CD4-positive, alpha-beta T cell (primary cell): ENCODE results near the gene PSMD2. TPM values are rescaled to one million over a fixed set of nuclear protein-coding genes. Genes with fewer than 3 reads are reported as not detected.

Experiments
- ATAC-seq: fragments of 200-7000 bp; cut with Tn5 transposase; one replicate; pipeline ENCODE4 v1.10.0; 2022; ENCODE audit warnings: mild to moderate bottlenecking; ENCODE audit not compliant: poor library complexity
- CTCF ChIA-PET: fragments of 350-600 bp; sonication (Branson Sonifier 250); formaldehyde crosslinking; loops from one replicate; lab custom pipeline; 2021; ENCODE audit warnings: antibody characterized with exemption, inconsistent platforms; lab: Charles Lee
- POLR2A ChIA-PET: fragments of 350-600 bp; sonication (Branson Sonifier 250); formaldehyde crosslinking; loops from one replicate; lab custom pipeline; 2021; ENCODE audit warnings: antibody characterized with exemption, inconsistent platforms; lab: Charles Lee
- DNase-seq, 14 experiments: peaks; one replicate each; pipeline ENCODE4 v3.0.0-alpha.2; 2013 to 2020; ENCODE audit warnings: mixed read lengths in 2 of 14
- H3K27ac ChIP-seq, 2 donors: one replicate each; pipeline versions ENCODE4 v1.5.1 to v1.7.0; 2013; ENCODE audit warnings: low read length in 2 of 2, low read depth in 1 of 2, mild to moderate bottlenecking in 1 of 2
- H3K27me3 ChIP-seq, 2 experiments: 1 replicate in 1 of 2; 2 replicates in 1 of 2; pipeline versions ENCODE4 v1.6.1 to v1.7.0; 2013; ENCODE audit warnings: low read length in 2 of 2, control low read depth in 1 of 2, mild to moderate bottlenecking in 1 of 2, moderate library complexity in 1 of 2; ENCODE audit not compliant: insufficient read depth in 2 of 2, control insufficient read depth in 1 of 2
- H3K36me3 ChIP-seq: one replicate; pipeline ENCODE4 v1.6.1; 2013; ENCODE audit warnings: low read length, control low read depth; ENCODE audit not compliant: insufficient read depth
- H3K4me1 ChIP-seq: one replicate; pipeline ENCODE4 v1.6.1; 2013; ENCODE audit warnings: low read length, control low read depth; ENCODE audit not compliant: insufficient read depth
- H3K4me3 ChIP-seq: one replicate; pipeline ENCODE4 v1.5.1; 2013; ENCODE audit warnings: mild to moderate bottlenecking, low read length, moderate library complexity
- H3K9me3 ChIP-seq, 2 experiments: 1 replicate in 1 of 2; 2 replicates in 1 of 2; pipeline versions ENCODE4 v1.6.1 to v1.7.0; 2013; ENCODE audit warnings: low read length in 2 of 2, mild to moderate bottlenecking in 2 of 2, control low read depth in 1 of 2, moderate library complexity in 1 of 2; ENCODE audit not compliant: control insufficient read depth in 1 of 2, insufficient read depth in 1 of 2
- H3K27ac Mint-ChIP-seq: one replicate; pipeline ENCODE4 v1.8.0; 2020; ENCODE audit warnings: mixed read lengths
- H3K27me3 Mint-ChIP-seq: one replicate; pipeline ENCODE4 v1.8.0; 2021; ENCODE audit warnings: mixed read lengths
- H3K36me3 Mint-ChIP-seq: one replicate; pipeline ENCODE4 v1.8.0; 2021; ENCODE audit warnings: low read depth, mixed read lengths
- H3K4me1 Mint-ChIP-seq: one replicate; pipeline ENCODE4 v1.8.0; 2021; ENCODE audit warnings: low read depth, mixed read lengths
- H3K4me3 Mint-ChIP-seq: one replicate; pipeline ENCODE4 v1.8.0; 2020; ENCODE audit warnings: mild to moderate bottlenecking, mixed read lengths
- H3K9me3 Mint-ChIP-seq: one replicate; pipeline ENCODE4 v1.8.0; 2020; ENCODE audit warnings: mixed read lengths
- CTCF ChIP-seq: fragments of 200-600 bp; IDR thresholded peaks from one replicate; pipeline ENCODE4 v1.8.0; 2022; ENCODE audit warnings: antibody characterized with exemption, mild to moderate bottlenecking
- intact Hi-C, 2 experiments: fragments of 100-400 bp; cut with DNase I in 1 of 2; cut with micrococcal nuclease in 1 of 2; formaldehyde crosslinking; loops; one replicate each; pipeline versions ENCODE4 v1.15.1 to v1.9.0; 2023 to 2025; cut with DNase I, micrococcal nuclease
- total RNA-seq, 174 experiments: library from RNA in 2 of 174; stranded (reverse) in 2 of 174; gene quantifications; one replicate each; pipeline ENCODE4 v1.2.3 and lab custom pipeline; 2021 to 2026

Gene PSMD2
- total RNA-seq, 2 experiments from 2014 or later = 159 TPM

GRCh38 chr3:184300378-184300720, 1.3 kb downstream of the PSMD2 start:
- Mint-ChIP-seq H3K4me3 (peak overlapping the region; percentile 96), H3K36me3 (peaks cover 61% of the 10 kb centered on the region), H3K27ac (peak overlapping the region; percentile 91), H3K9me3 (no peaks in the 10 kb centered on the region), H3K4me1 (peaks cover 26% of the 10 kb centered on the region), H3K27me3 (no peaks in the 10 kb centered on the region)
- intact Hi-C loops = no loop called here
- POLR2A ChIA-PET = no interaction called here
- Histone ChIP-seq H3K27ac (no peak overlapping the region), H3K4me1 (peaks cover 24% of the 10 kb centered on the region), H3K9me3 (no peaks in the 10 kb centered on the region), H3K4me3 (no peak overlapping the region), H3K27me3 (no peaks in the 10 kb centered on the region), H3K36me3 (peaks cover 53% of the 10 kb centered on the region)
- DNase-seq = no peak
- CTCF ChIA-PET = interaction anchor here (0.6 kb wide), 1 partner anchor 62 kb away, joined by 3 read pairs; no protein-coding TSS in a partner anchor
- TF ChIP-seq CTCF = no peak
- no peak for ATAC-seq

DNA sequence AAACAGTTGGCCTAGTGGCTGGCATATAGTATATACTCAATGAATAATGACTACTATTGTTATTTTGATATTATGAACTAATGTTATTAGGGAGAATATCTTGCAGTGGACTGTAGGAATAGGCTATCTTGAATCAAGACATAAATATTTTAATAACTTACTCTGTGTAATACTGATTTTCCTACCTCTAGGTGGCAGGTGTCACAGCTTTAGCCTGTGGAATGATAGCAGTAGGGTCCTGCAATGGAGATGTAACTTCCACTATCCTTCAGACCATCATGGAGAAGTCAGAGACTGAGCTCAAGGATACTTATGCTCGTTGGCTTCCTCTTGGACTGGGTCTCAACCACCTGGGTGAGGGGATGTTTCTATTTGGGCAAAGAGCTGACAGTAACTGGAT, 6.5 kb downstream of the PSMD2 start:
- Histone ChIP-seq H3K4me3 (no peak overlapping the region), H3K9me3 (no peaks in the 10 kb centered on the region), H3K27ac (no peak overlapping the region), H3K36me3 (peaks cover 81% of the 10 kb centered on the region), H3K27me3 (no peaks in the 10 kb centered on the region), H3K4me1 (peaks cover 3% of the 10 kb centered on the region)
- no peaks in the 10 kb centered on the region for H3K9me3 Mint-ChIP-seq
- DNase-seq (peak in 3 of 14 experiments; percentile 10 to 22 (median 16)), ATAC-seq (peak; percentile 58)
- ChIA-PET POLR2A (no interaction called here), CTCF (interaction anchor here (0.6 to 1.5 kb wide), 2 partner anchors 15 to 83 kb away, joined by 3 to 4 read pairs; no protein-coding TSS in a partner anchor)
- no peak for TF ChIP-seq CTCF
- intact Hi-C loops = no loop called here
- H3K4me3 Mint-ChIP-seq = no peak overlapping the region
- no peaks in the 10 kb centered on the region for H3K27me3 Mint-ChIP-seq
- no peak overlapping the region for H3K27ac Mint-ChIP-seq
- peaks cover 87% of the 10 kb centered on the region for H3K36me3 Mint-ChIP-seq
- H3K4me1 Mint-ChIP-seq = peaks cover 3% of the 10 kb centered on the region

DNA sequence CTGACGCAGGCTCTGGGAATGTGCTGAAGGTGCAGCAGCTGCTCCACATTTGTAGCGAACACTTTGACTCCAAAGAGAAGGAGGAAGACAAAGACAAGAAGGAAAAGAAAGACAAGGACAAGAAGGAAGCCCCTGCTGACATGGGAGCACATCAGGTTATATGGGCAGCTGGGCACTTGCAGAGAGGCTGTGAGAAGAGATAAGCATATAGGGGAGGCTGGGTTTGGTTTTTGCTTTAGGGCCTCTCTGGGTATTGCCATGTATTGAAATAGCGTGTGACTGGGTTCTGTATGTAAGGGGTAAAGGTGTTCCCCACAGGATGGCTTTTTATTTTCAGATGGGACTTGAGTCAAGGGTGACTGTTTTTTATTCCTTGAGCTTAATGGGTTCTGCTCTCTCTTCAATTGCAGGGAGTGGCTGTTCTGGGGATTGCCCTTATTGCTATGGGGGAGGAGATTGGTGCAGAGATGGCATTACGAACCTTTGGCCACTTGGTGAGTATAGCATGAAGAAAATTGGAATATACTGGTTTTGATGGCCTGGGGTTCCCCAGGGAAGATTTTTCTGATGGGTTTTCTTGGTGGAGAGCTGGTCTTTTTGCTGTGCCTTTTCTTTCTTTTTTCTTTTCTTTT, 7.4 kb downstream of the PSMD2 start:
- no peaks in the 10 kb centered on the region for H3K27me3 Mint-ChIP-seq
- H3K4me3 Mint-ChIP-seq = no peak overlapping the region
- CTCF ChIA-PET = no interaction called here
- no peaks in the 10 kb centered on the region for H3K9me3 Mint-ChIP-seq
- Histone ChIP-seq H3K4me3 (no peak overlapping the region), H3K36me3 (peaks cover 73% of the 10 kb centered on the region), H3K9me3 (no peaks in the 10 kb centered on the region), H3K27me3 (no peaks in the 10 kb centered on the region), H3K27ac (no peak overlapping the region), H3K4me1 (no peaks in the 10 kb centered on the region)
- H3K4me1 Mint-ChIP-seq = no peaks in the 10 kb centered on the region
- POLR2A ChIA-PET = no interaction called here
- ATAC-seq = no peak
- H3K27ac Mint-ChIP-seq = no peak overlapping the region
- DNase-seq = no peak
- peaks cover 81% of the 10 kb centered on the region for H3K36me3 Mint-ChIP-seq
- intact Hi-C loops = no loop called here
- no peak for TF ChIP-seq CTCF
